K562 (cell line): Measurements from ENCODE around the gene MTA1. TPM values are rescaled to one million over a fixed set of nuclear protein-coding genes. Genes with fewer than 3 reads are reported as not detected.
A peak's percentile ranks its signal among the peaks of the same experiment; 100 is the strongest.

Source experiments
- ARHGAP35 ChIP-seq: fragments of 450-650 bp; IDR thresholded peaks from 2 replicates; pipeline ENCODE4 v1.6.1; 2018; ENCODE audit not compliant: partially characterized antibody
- CBX1 ChIP-seq: sonication (generic); IDR thresholded peaks from 2 replicates; pipeline ENCODE4 v1.6.1; 2016; ENCODE audit warnings: antibody characterized with exemption, low read depth, mild to moderate bottlenecking
- CREM ChIP-seq: IDR thresholded peaks from 2 replicates; pipeline ENCODE4 v1.6.1; 2014; ENCODE audit warnings: antibody characterized with exemption, low read depth
- ELF4 ChIP-seq: fragments of 450-650 bp; formaldehyde crosslinking; IDR thresholded peaks from 2 replicates; pipeline ENCODE4 v1.4.0; 2022; ENCODE audit warnings: missing genetic modification characterization
- ETV1 ChIP-seq: fragments of 450-650 bp; conservative IDR thresholded peaks from 2 replicates; pipeline ENCODE4 v1.6.1; 2016; ENCODE audit warnings: missing genetic modification characterization, control low read depth, low read depth, missing compliant biosample characterization
- FOS ChIP-seq: IDR thresholded peaks from 3 replicates; pipeline ENCODE4 v1.6.1; 2011; ENCODE audit not compliant: insufficient read length; ENCODE audit errors: extremely low read depth
- FOXJ3 ChIP-seq: sonication (generic); formaldehyde crosslinking; IDR thresholded peaks from 2 replicates; pipeline ENCODE4 v1.4.0; 2020; ENCODE audit warnings: mild to moderate bottlenecking, missing genetic modification reagents
- GABPB1 ChIP-seq: sonication (generic); formaldehyde crosslinking; IDR thresholded peaks from 2 replicates; pipeline ENCODE4 v1.8.0; 2022; ENCODE audit warnings: mild to moderate bottlenecking, missing genetic modification reagents
- HNRNPUL1 ChIP-seq: fragments of 200-400 bp; formaldehyde crosslinking; IDR thresholded peaks from 2 replicates; pipeline ENCODE4 v1.6.1; 2017; ENCODE audit warnings: low read length
- KDM5B ChIP-seq: fragments of 200-600 bp; sonication (generic); IDR thresholded peaks from 2 replicates; pipeline ENCODE4 v1.6.1; 2012; ENCODE audit warnings: low read depth, mild to moderate bottlenecking, moderate library complexity, low read length, control low read depth, inconsistent platforms; ENCODE audit not compliant: insufficient replicate concordance
- MAFF ChIP-seq: IDR thresholded peaks from 2 replicates; pipeline ENCODE4 v1.6.1; 2012; ENCODE audit warnings: low read length, improper control_type of control experiment
- NFRKB ChIP-seq: fragments of 450-650 bp; IDR thresholded peaks from 2 replicates; pipeline ENCODE4 v1.6.1; 2016; ENCODE audit warnings: low read depth
- RNF219 ChIP-seq: fragments of 250-450 bp; sonication (Bioruptor Pico); IDR thresholded peaks from 2 replicates; pipeline ENCODE4 v1.5.0; 2022; ENCODE audit warnings: mild to moderate bottlenecking
- SIRT6 ChIP-seq: IDR thresholded peaks from one replicate; pipeline ENCODE4 v1.6.1; 2012; ENCODE audit warnings: low read depth, mild to moderate bottlenecking, control low read depth, inconsistent platforms, low read length, moderate library complexity
- ZBTB17 ChIP-seq: fragments of 450-650 bp; formaldehyde crosslinking; IDR thresholded peaks from 2 replicates; pipeline ENCODE4 v1.4.0; 2020; ENCODE audit warnings: mild to moderate bottlenecking
- ZC3H4 ChIP-seq: sonication (generic); formaldehyde crosslinking; IDR thresholded peaks from 2 replicates; pipeline ENCODE4 v1.9.0; 2021; ENCODE audit warnings: missing genetic modification reagents, borderline replicate concordance
- ZNF217 ChIP-seq: sonication (generic); formaldehyde crosslinking; IDR thresholded peaks from 2 replicates; pipeline ENCODE4 v1.8.0; 2022; ENCODE audit warnings: mild to moderate bottlenecking, missing genetic modification reagents
- polyA plus RNA-seq, 8 experiments: library from polyadenylated mRNA; depleted of rRNA in 4 of 8; stranded (reverse) in 5 of 8; unstranded in 3 of 8; fragments of >200 nt; fragmentation: Nextera tagmentation in 2 of 8; fragmentation: Illumina TruSeq in 1 of 8; extraction: Ambion mirVana in 2 of 8; extraction: Trizol in 1 of 8; gene quantifications; 2 replicates each; pipeline versions ENCODE4 v1.2.1 to v1.2.3, GENCODE V29; 2011 to 2014; ENCODE audit warnings: inconsistent platforms in 1 of 8, missing spikeins in 1 of 8
- total RNA-seq, 7 experiments: library from RNA; depleted of rRNA in 6 of 7; stranded (reverse); fragments of >200 nt in 6 of 7; fragmentation: Illumina TruSeq in 2 of 7; extraction: Trizol in 2 of 7; gene quantifications; 2 replicates each; pipeline versions ENCODE4 v1.2.1 to v1.2.3, GENCODE V29; 2011 to 2021; ENCODE audit warnings: low replicate concordance in 1 of 7
- TF ChIP-seq, protein P1 (sequence below): fragments of 450-650 bp; IDR thresholded peaks from 2 replicates; pipeline ENCODE4 v1.6.1; 2016; ENCODE audit warnings: missing biosample characterization, missing genetic modification characterization
- TF ChIP-seq, protein P2 (sequence below), 2 experiments: fragments of 450-650 bp; IDR thresholded peaks; 2 replicates each; pipeline ENCODE4 v1.6.1; 2016; ENCODE audit warnings: mild to moderate bottlenecking in 2 of 2, borderline replicate concordance in 1 of 2, low read depth in 1 of 2, moderate library complexity in 1 of 2

The MTA1 gene
- total and polyA plus RNA-seq, 9 of the 15 experiments (the other 6 are each of a cell fraction or from before 2014, with no cell fraction given) = 0.13 to 118 (median 32.3) TPM

- TF ChIP-seq FOS = no peak
- no peak for TF ChIP-seq ZNF217 (CRISPR knock-in tag)
- TF ChIP-seq, protein P1, sequence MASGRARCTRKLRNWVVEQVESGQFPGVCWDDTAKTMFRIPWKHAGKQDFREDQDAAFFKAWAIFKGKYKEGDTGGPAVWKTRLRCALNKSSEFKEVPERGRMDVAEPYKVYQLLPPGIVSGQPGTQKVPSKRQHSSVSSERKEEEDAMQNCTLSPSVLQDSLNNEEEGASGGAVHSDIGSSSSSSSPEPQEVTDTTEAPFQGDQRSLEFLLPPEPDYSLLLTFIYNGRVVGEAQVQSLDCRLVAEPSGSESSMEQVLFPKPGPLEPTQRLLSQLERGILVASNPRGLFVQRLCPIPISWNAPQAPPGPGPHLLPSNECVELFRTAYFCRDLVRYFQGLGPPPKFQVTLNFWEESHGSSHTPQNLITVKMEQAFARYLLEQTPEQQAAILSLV = no peak
- no peak for TF ChIP-seq KDM5B
- TF ChIP-seq ELF4 (CRISPR knock-in tag) = no peak
- no peak for TF ChIP-seq ZC3H4 (CRISPR knock-in tag)
- TF ChIP-seq RNF219 (CRISPR knock-in tag) = no peak
- no peak for TF ChIP-seq MAFF
- no peak for TF ChIP-seq SIRT6
- no peak for TF ChIP-seq ZBTB17 (CRISPR knock-in tag)
- no peak for TF ChIP-seq ETV1 (tag)
- no peak for TF ChIP-seq GABPB1 (CRISPR knock-in tag)
- TF ChIP-seq CREM = peak; percentile 62
- no peak for TF ChIP-seq CBX1
- no peak for TF ChIP-seq NFRKB
- TF ChIP-seq HNRNPUL1 = no peak
- TF ChIP-seq FOXJ3 (CRISPR knock-in tag) = peak; percentile 99
- TF ChIP-seq ARHGAP35 = no peak
- TF ChIP-seq, protein P2, sequence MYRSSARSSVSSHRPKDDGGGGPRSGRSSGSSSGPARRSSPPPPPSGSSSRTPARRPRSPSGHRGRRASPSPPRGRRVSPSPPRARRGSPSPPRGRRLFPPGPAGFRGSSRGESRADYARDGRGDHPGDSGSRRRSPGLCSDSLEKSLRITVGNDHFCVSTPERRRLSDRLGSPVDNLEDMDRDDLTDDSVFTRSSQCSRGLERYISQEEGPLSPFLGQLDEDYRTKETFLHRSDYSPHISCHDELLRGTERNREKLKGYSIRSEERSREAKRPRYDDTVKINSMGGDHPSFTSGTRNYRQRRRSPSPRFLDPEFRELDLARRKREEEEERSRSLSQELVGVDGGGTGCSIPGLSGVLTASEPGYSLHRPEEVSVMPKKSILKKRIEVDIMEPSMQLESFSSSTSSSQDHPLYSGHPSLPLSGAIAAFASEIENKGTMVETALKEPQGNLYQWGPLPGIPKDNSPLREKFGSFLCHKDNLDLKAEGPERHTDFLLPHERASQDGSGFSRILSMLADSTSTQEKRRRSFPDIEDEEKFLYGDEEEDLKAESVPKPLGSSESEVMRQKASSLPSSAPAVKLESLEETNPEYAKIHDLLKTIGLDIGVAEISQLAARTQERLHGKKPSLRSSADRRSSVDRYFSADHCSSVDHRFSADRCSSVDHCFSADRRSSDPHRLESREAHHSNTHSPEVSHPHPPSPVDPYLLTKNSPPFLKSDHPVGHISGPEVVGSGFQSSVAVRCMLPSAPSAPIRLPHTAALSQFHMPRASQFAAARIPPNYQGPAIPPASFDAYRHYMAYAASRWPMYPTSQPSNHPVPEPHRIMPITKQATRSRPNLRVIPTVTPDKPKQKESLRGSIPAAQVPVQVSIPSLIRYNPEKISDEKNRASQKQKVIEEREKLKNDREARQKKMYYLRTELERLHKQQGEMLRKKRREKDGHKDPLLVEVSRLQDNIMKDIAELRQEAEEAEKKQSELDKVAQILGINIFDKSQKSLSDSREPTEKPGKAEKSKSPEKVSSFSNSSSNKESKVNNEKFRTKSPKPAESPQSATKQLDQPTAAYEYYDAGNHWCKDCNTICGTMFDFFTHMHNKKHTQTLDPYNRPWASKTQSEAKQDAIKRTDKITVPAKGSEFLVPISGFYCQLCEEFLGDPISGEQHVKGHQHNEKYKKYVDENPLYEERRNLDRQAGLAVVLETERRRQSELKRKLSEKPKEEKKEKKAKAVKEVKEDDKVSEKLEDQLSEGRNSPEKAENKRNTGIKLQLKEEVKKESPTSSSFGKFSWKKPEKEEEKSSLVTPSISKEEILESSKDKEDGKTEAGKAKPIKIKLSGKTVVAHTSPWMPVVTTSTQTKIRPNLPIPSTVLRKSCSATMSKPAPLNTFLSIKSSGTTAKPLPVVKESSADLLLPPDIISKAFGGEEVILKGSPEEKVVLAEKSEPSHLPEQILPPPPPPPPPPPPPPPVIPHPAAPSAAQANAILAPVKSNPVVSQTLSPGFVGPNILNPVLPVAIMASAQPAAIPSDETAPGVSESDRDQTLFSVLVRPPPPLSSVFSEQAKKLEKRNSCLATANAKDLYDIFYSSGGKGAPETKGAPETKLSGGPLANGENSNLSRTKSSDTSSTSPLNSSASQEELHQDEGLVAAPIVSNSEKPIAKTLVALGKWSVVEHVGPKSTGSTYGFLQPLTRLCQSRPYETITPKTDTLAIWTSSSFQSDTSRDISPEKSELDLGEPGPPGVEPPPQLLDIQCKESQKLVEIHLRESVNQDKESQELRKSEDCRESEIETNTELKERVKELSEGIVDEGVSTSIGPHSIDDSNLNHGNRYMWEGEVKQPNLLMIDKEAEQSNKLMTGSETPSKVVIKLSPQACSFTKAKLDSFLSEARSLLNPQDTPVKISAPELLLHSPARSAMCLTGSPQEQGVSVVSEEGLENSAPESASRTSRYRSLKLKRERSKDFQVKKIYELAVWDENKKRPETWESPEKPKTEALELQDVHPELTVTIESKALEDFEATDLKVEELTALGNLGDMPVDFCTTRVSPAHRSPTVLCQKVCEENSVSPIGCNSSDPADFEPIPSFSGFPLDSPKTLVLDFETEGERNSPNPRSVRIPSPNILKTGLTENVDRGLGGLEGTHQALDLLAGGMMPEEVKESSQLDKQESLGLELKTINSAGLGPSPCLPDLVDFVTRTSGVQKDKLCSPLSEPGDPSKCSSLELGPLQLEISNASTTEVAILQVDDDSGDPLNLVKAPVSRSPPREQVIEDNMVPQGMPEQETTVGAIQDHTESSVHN (IDR thresholded peaks at IDR 0.05; ENCODE audit: borderline replicate concordance in 1 of 2, low read depth in 1 of 2) = no peak
These were observed 62.3 kb downstream of the MTA1 start (continued) for GRCh38 chr14:105481886-105482457.
